Ovary (tissue), 9 donors: Measurements from ENCODE around the gene LPAR2. TPM values are rescaled to one million over a fixed set of nuclear protein-coding genes. Genes with fewer than 3 reads are reported as not detected.

Experiments
- DNase-seq, 5 donors: peaks; one replicate each; pipeline ENCODE4 v3.0.0-alpha.2; 2019 to 2020
- H3K27ac ChIP-seq, 2 donors: fragments of 200-600 bp; one replicate each; pipeline versions ENCODE4 v1.5.1 to v1.8.0; 2019 to 2022
- H3K27me3 ChIP-seq: fragments of 200-600 bp; one replicate; pipeline ENCODE4 v1.8.0; 2022
- H3K36me3 ChIP-seq: fragments of 200-600 bp; sonication (generic); one replicate; pipeline ENCODE4 v1.5.1; 2019
- H3K4me1 ChIP-seq: one replicate; pipeline ENCODE4 v1.8.1; 2013; ENCODE audit warnings: mild to moderate bottlenecking, moderate library complexity; ENCODE audit not compliant: insufficient read depth
- H3K4me3 ChIP-seq: fragments of 200-600 bp; sonication (generic); one replicate; pipeline ENCODE4 v1.5.1; 2017
- H3K9me3 ChIP-seq, 2 donors: fragments of 200-600 bp in 1 of 2; sonication (generic) in 1 of 2; one replicate each; pipeline versions ENCODE4 v1.5.1 to v1.8.1; 2013 to 2019; ENCODE audit warnings: mild to moderate bottlenecking in 1 of 2, moderate library complexity in 1 of 2
- EP300 ChIP-seq: sonication (generic); formaldehyde crosslinking; IDR thresholded peaks from one replicate; pipeline ENCODE4 v1.6.1; 2017; ENCODE audit warnings: antibody characterized with exemption
- POLR2A ChIP-seq: fragments of 450-650 bp; IDR thresholded peaks from one replicate; pipeline ENCODE4 v1.6.1; 2017; ENCODE audit warnings: antibody characterized with exemption, mild to moderate bottlenecking, moderate library complexity
- WGBS, 3 donors: extraction: QIAGEN DNeasy Blood & Tissue Kit in 1 of 3; methylation state at CpG; one replicate each; pipeline versions ENCODE4 v1.1.5 to v1.1.7; 2013 to 2017; 5-methylcytosine and 5-hydroxymethylcytosine counted together
- intact Hi-C, 4 donors: fragments of 100-400 bp; cut with DNase I; formaldehyde crosslinking; loops; one replicate each; pipeline versions ENCODE4 v1.11.0 to v1.15.1; 2022 to 2023
- polyA plus RNA-seq, 2 donors: library from polyadenylated mRNA; stranded (reverse); fragments of 200-250 nt in 1 of 2; fragments of 350-450 nt in 1 of 2; fragmentation: Illumina TruSeq in 1 of 2; extraction: RNeasy Lipid Tissue Mini Kit (QIAGEN cat#74804) in 1 of 2; gene quantifications; one replicate each; pipeline ENCODE4 v1.2.3, GENCODE V29; 2013 to 2014
- total RNA-seq, 7 donors: library from RNA; depleted of rRNA in 2 of 7; stranded (reverse); fragments of >200 nt in 2 of 7; fragmentation: NEBNext Ultra II Directional in 3 of 7; extraction: Animal tissue kit (Norgen Biotek cat#: 25700) in 3 of 7; gene quantifications; one replicate each; pipeline versions ENCODE4 v1.1.0 to v1.2.4, GENCODE V29; 2016 to 2023
- TF ChIP-seq, protein P1 (sequence below), 3 donors: fragments of 450-650 bp in 2 of 3; fragments of 200-600 bp in 1 of 3; IDR thresholded peaks; one replicate each; pipeline versions ENCODE4 v1.5.1 to v1.8.0; 2016 to 2022; ENCODE audit warnings: antibody characterized with exemption in 3 of 3, mild to moderate bottlenecking in 1 of 3
- donor health status: DM: no; HTN: no; CAD: no; lungs with moderate emphysema.
- donor health status: DM: no; HTN: no; CAD: no.
- donor health status: Bipolar disorder and iron deficiency.
- donor health status: DM: yes; HTN: yes; CAD: no.
- donor health status: DM: no; HTN: no; CAD: no.
- donor health status: DM: yes; HTN: yes; CAD: no.

LPAR2 gene
- total and polyA plus RNA-seq, 9 donors = 3.2 to 17.0 (median 7.3) TPM

DNA sequence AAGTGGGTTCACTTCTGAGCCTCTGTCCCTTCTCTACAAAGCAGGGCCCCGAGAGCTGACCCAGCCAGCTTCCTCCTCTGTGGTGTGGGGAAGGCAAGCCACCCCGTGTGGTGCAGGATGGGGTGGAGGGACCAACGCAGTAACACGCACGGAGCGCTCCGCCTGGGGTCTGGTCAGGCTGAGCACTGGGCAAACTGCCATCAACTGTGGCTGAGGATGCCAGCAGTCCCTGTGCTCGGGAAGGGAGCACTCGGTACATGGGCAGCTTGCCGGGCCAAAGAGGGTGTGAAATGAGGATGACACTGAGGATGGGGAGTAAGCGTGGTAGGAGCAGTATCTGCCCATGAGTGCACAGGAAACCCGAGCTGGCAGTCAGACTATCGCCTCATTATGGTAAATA is 23.1 kb upstream of the LPAR2 start:
- Histone ChIP-seq H3K27ac (no peak overlapping the region), H3K27me3 (no peaks in the 10 kb centered on the region), H3K4me1 (no peaks in the 10 kb centered on the region), H3K9me3 (no peaks in the 10 kb centered on the region), H3K4me3 (no peak overlapping the region), H3K36me3 (no peaks in the 10 kb centered on the region)
- 57 to 70% (median 58%) methylated on average over 13 of the region's 13 CpGs for WGBS, 3 donors
- no peak for DNase-seq
- TF ChIP-seq, protein P1, sequence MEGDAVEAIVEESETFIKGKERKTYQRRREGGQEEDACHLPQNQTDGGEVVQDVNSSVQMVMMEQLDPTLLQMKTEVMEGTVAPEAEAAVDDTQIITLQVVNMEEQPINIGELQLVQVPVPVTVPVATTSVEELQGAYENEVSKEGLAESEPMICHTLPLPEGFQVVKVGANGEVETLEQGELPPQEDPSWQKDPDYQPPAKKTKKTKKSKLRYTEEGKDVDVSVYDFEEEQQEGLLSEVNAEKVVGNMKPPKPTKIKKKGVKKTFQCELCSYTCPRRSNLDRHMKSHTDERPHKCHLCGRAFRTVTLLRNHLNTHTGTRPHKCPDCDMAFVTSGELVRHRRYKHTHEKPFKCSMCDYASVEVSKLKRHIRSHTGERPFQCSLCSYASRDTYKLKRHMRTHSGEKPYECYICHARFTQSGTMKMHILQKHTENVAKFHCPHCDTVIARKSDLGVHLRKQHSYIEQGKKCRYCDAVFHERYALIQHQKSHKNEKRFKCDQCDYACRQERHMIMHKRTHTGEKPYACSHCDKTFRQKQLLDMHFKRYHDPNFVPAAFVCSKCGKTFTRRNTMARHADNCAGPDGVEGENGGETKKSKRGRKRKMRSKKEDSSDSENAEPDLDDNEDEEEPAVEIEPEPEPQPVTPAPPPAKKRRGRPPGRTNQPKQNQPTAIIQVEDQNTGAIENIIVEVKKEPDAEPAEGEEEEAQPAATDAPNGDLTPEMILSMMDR (IDR thresholded peaks at IDR 0.05) = no peak
- TF ChIP-seq POLR2A (no peak), EP300 (no peak)
- intact Hi-C loops = no loop called here

DNA sequence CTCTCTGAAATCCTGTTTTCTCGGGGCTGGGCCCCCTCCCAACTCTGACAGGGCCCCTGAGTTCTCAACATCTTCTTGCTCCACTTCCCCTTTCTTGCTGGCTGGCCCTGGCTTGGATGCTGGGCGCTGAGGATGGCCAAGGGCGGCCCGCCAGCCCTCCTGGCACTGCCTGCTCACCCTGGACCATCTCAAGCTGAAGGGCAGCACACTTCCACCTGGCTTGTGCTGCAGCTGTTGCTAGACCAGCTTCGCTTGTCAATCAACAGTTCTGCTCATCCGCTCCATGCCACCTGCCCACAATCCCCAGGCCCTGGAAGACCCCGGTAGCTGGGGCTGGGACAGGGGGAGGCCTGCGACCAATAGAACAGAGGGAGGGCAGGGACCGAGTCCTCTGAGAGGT is 22.3 kb upstream of the LPAR2 start:
- no peaks in the 10 kb centered on the region for H3K36me3 ChIP-seq
- no peaks in the 10 kb centered on the region for H3K4me1 ChIP-seq
- TF ChIP-seq POLR2A (no peak), EP300 (no peak)
- TF ChIP-seq, protein P1 (IDR thresholded peaks at IDR 0.05) = no peak
- DNase-seq = no peak
- no peaks in the 10 kb centered on the region for H3K9me3 ChIP-seq
- H3K27me3 ChIP-seq = no peaks in the 10 kb centered on the region
- H3K27ac ChIP-seq = no peak overlapping the region
- intact Hi-C loops = no loop called here
- H3K4me3 ChIP-seq = no peak overlapping the region
- WGBS, 3 donors = 87 to 95% (median 94%) methylated on average over 9 of the region's 9 CpGs

DNA sequence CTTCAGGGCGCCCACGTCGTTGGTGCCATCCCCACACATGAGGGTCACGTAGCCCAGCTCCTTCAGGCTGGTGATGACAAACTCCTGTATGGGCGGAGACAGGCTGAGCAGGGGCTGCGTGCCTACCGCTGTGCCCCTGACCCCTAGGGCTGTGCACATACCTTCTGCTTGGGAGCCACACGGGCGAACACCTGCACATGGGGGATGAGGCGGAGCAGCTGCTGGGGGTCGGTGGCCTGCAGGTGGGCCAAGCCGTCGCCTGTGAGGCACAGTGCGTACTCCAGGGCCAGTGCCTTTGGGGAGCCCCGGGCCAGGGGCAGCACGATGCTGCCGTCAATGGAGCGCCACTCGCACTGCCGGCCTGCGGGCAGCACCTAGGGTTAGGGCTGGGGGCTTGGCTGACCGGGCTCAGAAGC is 21.6 kb upstream of the LPAR2 start:
- intact Hi-C loops = no loop called here
- WGBS, 3 donors = 85 to 89% (median 89%) methylated on average over 13 to 22 of the region's 22 CpGs

DNA sequence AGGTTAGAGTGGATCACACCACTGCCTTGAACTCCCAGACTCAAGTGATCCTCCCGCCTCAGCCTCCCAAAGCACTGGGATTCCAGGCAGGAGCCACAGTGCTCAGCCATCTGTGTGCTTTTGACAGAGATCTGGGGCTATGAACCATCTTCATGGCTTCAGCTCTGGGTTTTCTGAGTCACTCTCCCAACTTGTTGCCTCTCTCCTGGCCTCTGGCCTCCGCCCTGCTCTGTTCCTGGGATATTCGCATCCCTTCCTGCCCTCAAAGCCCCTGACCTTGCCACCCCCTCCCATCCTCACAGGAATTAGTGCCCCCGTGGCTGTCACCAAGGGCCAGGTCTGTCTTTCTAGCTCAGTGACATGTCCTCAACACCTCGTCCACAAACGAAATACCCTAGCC is 21.1 kb upstream of the LPAR2 start:
- no peak for DNase-seq
- H3K36me3 ChIP-seq = no peaks in the 10 kb centered on the region
- WGBS, 3 donors = 83 to 89% (median 83%) methylated on average over 6 of the region's 6 CpGs
- H3K9me3 ChIP-seq = no peaks in the 10 kb centered on the region
- H3K4me1 ChIP-seq = no peaks in the 10 kb centered on the region
- TF ChIP-seq EP300 = no peak
- TF ChIP-seq POLR2A = no peak
- TF ChIP-seq, protein P1 (IDR thresholded peaks at IDR 0.05) = no peak
- no peaks in the 10 kb centered on the region for H3K27me3 ChIP-seq
- H3K27ac ChIP-seq = no peak overlapping the region
- intact Hi-C loops = no loop called here
- H3K4me3 ChIP-seq = no peak overlapping the region

More for the DNA sequence above, 21.6 kb upstream of the LPAR2 start:
- Histone ChIP-seq H3K4me3 (no peak overlapping the region), H3K27me3 (no peaks in the 10 kb centered on the region), H3K9me3 (no peaks in the 10 kb centered on the region), H3K27ac (no peak overlapping the region), H3K36me3 (no peaks in the 10 kb centered on the region), H3K4me1 (no peaks in the 10 kb centered on the region)
- no peak for DNase-seq
- TF ChIP-seq, protein P1 (IDR thresholded peaks at IDR 0.05) = no peak
- TF ChIP-seq EP300 (no peak), POLR2A (no peak)
